Endometrium (tissue), 2 donors: ENCODE data around the gene TRPC3.

Experiments
- FAIRE-seq: peaks from 2 replicates; lab custom pipeline; 2012; peaks lifted over from hg19 to GRCh38; lab: Jason Lieb, UNC
- donor health status: control.
- donor health status: control.

Gene TRPC3

DNA sequence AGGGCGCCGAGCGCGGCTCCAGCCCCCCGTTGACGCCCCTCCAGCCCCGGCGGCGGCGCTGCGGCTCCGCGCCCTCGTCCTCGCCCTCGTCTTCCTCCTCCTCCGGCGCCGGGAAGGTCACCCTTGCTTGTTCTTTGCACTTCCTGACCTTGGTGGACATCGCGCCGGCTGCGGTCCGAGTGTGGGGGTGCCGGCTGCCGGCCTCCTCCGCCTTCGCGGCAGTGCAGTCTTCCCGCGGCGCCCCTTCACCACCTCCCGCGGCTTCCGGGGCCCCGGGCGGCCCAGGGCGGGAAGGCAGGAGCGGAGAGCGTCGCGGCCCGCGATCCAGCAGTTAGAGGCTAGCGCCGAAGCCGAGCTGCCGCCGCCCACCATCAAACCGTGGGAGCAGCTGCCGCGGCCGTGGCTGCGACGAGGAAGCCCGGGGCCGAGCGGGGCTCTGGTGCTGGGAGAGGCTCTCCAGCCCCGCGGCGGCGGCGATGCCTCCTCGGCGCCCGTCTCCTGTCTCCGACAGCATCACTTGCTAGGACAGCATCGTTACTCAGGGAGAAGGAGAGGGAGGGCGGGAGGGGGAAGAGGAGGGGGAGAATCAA lies at the start of gene TRPC3:
TRPC3 (minus strand) TSS at position 540 of the 590 bp plus-strand sequence; CDS start at position 160, 380 bp downstream.
- FAIRE-seq = no peak

DNA sequence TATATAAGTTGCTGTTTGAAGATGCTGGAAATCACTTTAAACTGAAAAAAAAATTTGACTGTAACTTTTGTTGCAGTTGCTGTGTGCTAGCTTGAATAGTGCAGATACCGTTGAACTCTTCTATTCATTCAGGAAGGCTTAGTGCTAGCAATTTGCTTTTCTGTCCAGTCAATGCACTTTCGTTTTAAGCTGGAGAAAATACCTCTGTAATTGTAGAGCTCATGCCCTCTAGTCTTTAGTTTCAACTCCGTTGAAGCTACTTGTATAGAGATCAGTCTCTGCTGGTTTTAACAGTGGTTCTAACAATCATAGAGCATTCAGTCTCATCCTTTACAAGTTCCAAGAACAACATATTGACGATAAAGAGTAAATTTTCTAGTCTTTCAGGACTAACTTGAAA lies 49.0 kb upstream of the TRPC3 start:
- no peak for FAIRE-seq

DNA sequence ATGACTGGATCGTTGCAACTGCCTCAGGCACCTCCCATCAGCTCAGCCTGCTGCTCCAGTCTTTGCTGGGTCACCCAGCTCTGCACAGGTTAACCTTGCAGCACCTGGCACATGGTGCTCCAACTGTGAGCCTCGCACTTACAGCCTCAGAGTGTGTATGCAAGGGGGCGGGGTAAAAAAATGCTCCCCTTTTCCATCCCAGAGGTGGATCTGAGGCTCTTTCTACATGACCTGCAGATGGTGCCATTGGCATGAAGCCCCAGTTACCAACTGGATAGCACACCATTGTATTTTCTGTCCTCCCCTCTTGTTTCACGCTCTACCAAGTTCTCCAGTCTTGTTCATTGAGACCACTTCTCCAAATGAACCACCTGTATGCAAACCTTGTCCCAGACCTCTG lies 46.2 kb upstream of the TRPC3 start:
- no peak for FAIRE-seq

DNA sequence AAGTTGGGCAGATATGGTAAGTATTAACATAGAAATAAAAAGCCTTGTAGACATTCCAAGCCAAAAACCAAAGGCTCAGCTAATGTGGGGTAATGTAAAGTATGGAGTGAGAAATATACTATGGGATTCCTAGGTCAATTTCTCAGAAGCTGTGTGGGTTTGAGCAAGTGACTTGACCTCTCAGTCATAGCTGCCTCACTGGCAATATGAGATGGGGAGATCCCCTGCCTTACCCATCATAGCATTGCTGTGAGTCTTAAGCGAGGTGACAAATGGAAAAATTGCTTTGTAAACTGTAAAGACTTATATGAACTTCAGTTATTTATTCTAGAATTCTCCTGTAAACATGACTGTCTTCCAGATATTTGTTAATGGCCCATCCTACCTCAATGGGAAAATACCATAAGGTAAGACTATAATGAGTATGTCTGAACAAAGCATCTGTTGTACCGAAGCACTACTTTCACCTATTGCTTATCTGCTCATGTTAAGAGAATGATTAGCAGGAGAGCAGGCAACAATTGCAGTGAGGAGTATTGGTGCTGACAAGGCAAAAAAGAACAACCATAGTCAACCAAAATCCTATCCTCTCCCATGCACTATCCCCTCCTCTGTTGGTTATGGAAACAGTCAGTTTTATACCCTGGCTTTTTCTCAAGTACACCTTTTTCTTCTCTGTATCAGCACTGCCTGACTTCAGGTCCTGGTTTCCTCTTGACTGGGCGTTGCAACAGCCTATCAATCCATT lies 44.1 kb upstream of the TRPC3 start:
- no peak for FAIRE-seq

DNA sequence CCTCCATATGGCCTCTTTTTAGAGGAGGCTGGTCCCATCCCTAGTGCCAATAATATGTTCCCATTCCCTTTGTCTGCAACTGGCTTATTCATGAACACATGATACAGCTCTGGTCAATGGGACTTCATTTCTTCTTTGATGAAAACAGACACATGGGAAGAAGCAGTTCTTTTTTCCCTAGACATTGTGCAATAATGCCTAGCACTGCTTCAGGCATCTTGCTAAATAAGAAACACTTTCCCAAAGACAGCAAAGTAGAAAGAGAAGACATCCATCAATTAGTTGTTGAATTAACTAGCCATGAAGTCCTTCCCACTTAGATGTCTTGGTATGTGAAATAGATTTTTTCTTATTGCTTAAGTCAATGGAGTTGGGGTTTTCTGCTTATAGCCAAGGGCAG lies 40.1 kb upstream of the TRPC3 start:
- FAIRE-seq = no peak

DNA sequence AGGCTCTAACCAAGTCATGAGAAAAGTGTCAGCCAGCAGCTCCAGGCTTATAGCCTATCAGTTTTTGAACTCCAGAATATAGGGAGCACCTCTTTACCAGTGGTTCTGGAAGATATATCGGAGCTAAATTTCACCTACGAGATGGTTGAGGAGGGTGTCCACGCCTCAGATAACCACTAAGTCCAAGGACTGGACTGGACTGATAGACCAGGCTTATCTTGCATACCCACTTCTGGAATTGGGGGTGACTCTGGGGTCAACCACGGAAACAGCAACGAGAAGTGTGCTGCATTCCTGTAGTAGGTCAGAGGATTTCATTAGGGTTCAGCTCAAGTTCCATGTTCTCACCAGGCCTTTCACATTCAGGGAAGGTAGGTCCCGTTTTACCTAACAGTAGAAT lies 38.6 kb upstream of the TRPC3 start:
- no peak for FAIRE-seq

DNA sequence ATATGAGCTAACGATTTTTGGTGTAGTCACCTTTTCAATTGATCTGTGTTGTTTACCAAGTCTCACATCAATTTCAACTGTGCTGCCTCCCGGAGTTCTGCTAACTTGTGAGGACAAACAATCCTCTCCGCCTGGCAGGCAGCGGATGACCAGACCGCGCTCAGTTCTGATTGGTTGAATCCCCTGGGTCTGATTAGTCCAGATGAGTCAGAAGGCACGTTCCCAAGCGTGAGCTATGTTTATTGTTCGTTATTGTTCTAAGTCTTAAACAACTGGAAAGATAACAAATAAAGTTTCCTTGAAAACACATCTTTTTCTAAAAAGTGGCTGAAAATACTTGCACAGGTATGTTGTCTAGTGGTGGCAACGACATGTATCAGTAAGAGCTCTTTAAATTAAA lies 37.9 kb upstream of the TRPC3 start:
- FAIRE-seq = no peak

DNA sequence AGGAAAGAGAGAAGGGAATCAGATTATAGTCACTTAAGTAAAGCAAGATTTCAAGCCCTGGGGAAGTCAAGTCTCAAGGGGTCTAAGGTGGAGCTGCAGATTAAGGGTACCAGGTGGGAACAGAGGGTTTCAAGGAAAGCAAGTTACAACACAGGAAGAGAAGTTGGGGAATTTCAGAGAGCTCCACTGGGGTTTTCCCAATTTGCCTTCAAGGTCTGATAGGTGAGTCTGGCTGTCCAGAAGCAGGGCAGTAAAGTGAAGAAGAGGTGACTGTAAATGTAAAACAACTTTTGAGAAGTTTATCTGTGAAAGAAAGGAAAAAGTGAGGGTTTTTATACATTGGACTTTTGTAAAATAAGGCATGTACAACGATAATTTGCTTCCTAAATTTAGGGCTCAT lies 37.1 kb upstream of the TRPC3 start:
- FAIRE-seq = no peak

DNA sequence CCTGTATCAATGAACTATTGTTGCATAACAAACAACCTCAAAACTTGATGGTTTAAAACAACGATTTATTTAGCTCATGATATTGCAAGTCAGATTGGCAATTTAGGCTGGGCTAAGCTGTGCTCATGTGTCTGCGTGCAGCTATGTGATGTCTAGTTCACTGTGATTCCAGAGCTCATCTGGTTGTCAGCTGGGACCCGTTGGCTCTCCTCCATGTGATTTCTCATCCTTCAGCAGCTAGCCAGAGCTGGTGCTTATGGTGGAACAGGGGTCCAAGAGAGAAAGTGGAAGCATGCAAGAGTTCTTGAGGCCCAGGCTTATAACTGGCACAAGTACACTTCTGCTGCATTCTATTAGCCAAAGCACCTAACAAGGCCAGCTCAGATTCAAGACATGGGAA lies 28.8 kb upstream of the TRPC3 start:
- no peak for FAIRE-seq

DNA sequence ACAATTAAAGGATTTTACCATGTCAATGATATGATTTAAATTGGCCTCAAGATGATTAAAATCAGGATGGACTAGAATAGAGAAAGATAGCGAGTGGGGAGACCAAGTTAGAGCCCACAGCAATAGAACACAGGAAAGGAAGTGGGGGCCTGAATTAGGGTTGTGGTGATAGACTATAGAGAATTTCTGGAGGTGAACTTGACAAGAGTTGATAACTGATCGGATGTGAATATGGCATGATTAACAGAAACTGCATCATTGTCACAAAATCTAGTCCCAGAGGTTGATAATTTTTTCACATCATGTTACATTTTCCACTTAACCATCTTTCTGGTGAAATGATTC lies 26.3 kb upstream of the TRPC3 start:
- no peak for FAIRE-seq

DNA sequence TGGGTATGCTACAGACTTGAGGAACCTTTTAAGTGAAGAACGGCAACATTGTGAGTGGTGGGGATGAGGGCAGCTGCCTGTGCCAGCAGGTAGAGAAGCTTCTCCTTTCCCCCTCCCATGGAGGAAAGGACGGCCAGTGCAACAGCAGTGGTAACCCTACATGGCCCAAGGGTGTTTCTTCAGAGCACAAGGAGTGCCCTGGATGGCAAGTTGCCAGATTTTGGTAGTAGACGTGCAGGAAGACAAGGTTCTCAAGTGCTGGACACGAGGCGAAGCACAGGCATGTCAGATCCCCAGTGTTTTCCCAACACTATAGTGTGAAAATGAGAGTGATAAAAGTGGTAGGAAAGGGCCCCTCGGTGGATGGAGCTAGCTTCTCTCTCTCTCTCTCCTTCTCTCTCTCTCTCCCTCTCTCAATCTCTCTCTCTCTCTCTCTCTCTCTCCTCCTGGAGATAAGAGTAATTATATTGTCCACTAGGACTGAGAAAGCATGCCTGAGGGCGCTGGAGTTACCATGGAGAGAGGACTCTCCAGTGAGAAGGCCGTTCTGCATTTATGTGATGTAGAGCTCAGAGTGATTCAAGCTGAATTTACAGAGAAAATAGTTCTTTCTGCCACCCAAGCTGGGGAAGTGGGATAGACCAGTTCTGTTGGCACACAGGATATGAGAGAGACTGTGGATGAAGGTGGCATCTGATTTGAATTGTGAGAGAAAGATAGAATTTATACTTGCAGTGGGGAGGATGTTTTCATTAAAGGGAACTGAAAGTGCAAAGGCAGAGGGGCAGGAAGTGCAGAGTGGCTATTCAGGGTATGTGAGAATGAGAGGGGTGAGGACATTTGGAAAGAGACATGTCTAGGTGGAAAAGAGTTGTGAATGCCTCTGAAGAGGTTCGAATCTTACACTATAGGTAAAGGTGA lies 25.7 kb upstream of the TRPC3 start:
- FAIRE-seq = no peak

DNA sequence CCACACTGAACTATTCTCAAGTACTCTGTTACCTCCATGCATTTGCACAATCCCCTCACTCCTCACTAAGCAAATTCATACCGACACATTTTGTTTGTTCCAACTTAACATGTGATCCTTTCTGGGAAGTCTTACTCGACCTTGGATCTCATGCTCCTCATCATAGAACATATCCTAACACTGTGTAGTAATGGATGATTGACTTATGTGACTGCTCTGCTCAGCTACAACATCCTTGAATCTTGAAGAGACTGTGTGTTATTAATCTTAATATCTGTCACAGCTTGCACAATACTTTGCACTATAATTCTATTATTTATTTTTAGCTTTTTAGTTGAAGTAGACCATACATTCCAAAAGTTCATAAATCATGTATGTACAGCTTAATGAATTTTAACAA lies 23.9 kb upstream of the TRPC3 start:
- FAIRE-seq = no peak

DNA sequence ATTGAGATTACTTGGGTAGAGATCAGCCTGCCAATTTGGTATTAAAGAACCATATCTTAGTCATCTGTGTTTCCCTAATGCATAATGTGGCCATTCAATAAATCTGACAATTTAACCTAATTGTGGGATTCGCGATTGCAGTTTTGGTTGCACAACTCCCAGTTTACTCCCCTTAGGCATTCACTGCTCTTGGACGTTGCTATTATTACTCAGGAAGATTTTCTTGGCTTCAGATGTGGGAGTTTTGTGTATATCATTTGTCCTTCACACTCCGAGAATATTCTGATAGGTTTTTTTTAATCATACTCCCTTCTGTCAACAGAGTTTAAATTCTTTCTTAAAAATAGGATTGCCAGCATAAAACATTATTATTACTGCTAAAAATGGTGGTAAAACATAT lies 22.0 kb upstream of the TRPC3 start:
- no peak for FAIRE-seq

DNA sequence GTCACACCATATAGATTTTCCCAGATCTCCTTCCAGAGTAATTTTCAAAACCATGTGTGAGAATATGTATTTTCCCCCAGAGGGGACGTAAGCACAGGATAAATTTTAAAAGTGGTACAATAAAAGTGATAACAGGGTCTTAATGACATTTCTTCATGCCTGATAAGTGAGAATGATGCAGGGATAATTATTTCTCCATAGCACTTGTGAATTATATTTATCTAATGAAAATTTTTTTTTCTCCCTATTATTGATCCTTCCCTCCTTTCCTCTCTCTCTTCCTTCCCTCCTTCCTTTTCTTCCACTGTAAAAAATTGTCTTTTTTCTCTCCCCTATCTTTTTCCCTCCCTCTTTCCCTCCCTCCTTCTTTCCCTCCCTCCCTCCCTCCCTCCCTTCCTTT lies 17.0 kb upstream of the TRPC3 start:
- no peak for FAIRE-seq

DNA sequence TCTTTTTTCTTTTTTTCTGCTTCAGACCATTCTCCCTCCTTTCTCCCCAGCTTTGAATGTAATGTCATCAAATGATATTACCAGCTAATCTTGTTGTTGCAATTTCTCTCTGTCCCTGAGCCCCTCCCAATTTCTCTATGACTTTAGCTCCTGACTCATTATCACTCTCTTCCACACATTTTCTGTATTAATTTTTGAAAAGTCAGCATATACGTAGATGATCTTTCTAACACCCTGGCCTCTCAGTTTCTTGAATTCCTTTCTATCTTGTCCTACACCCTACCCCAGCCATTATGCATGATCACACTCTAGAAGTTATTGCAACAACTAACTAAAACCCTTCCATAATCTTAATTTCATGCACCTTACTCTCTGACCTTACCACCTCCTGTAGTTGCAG lies 13.1 kb upstream of the TRPC3 start:
- no peak for FAIRE-seq

DNA sequence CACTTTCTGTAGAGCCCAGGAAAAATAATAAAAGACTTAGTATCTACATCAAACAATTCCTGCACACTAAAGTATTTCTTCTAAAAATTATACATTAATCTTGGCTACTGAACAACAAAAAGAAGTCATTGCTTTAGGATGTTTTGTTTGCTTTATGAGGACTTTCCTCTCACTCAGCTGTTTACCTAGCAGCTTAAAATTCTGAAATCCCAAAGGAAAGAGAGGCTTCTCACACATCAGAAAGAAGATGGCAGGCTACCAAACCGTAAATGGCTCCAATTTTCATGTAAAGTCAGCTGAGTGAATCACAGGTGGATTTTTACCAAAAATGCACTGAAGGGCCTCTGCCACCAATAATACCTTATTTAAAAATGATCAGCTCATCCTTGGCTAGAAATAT lies 9.0 kb upstream of the TRPC3 start:
- no peak for FAIRE-seq

DNA sequence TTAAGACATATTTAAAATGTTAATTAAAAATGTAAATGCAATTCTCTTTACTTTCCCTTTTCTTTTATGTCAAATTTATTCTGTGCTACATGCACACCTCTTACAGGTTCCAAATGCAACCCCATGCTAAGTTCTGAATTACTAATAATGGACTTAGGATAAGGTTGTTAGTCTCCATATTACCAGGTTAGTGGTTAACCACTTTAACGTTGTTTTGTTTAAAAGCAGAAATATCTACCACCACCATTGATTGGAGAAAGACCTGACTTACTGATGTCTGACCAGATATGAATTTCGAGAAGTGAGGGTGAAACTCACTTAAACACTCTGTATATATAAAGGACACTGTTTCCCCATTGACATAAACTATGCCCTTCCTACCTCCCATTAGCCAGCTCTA lies 6.9 kb upstream of the TRPC3 start:
- no peak for FAIRE-seq

DNA sequence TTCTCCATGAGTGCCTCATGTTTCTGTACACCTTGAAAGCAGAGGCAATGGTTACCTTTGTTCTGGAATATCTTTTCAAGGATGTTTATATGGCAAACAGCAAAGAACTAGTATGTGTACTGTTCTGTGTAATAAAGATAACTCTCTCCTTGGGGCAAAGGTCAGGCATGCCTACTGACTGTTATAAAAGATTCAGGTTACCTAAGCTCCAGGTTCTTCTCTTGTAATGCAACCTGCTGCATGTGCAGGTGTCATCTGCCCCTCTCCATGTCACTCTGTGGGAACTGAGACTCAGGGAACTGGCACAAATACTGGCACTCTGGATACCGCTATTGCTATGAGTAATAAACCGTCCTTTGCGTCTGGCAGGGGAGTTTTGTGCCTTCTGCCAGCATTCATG lies 5.4 kb upstream of the TRPC3 start:
- FAIRE-seq = no peak

DNA sequence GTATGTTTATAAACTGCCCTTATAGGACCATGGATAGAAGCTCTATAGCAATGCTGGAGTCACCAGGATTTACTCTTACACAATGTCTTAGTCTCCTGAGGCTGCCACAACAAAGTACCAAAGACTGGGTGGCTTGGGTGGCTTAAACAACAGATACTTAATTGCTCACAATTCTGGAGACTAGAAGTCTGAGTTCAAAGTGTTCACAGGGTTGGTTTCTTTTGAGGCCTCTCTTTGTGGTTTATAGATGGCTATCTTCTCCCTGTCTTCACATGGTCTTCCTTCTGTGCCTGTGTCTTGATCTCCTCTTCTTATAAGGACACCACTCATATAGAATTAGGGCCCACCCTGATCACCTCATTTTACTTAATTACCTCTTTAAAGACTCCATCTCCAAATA lies 2.0 kb upstream of the TRPC3 start:
- FAIRE-seq = no peak

DNA sequence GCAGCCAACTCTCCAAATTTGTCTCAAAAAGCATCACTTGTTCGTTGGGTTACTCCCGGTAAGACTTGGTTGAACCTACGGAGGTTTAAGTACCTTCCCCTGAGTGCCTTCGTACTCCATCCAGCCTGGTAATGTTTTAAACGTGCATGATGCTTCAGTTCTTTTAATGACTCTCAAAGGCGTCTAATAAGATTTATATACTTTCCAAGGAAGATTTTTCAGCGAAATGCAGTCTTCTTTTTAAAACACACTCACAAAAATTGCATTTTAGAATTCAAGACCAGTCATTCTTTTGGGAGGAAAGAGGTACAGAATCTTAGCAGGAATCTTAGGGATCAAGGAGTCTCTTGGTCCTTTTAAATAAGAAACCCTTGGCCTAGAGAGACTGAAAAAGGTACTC lies 430 bp upstream of the TRPC3 start:
- FAIRE-seq = no peak

DNA sequence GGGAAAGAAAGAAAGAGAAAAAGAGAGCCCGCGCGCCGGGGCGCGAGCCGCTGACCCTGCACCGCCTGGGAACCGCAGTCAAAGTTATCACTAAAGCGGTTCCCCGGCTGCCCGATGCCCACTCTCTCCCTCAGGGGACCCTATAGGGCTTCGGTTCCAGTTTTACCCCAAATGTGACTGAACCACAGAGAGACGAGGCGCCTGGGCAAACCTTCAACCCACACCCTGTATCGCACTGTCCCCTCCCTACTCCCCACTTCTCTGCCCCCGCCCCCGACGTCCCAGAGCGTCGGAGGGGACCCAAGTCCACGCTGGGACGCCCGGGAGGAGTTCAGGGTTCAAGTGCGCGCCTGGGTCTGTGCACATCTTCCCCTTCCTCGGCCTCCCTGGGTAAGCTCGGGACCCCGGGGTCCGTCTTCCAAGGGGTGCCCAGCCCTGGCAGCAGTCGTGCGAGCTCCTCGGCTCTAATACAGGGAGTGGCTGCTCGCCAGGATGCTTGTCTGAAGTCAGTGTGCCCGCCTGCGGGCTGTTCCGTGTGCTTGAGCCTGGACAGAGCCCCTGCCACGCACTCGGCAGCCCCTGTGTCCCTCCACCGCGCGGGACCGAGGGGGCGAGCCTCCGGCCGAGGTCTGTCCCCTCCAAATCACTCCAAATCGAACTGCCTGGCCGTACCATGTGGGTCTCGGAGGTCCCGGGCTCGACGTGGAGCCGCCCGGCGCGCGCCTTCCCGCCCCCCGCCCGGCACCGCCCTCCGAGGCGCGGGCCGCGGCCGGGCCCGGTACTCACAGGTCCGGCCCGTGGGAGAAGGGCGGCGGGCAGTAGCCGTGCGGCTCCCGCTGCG lies 960 bp downstream of the TRPC3 start:
- FAIRE-seq = no peak

DNA sequence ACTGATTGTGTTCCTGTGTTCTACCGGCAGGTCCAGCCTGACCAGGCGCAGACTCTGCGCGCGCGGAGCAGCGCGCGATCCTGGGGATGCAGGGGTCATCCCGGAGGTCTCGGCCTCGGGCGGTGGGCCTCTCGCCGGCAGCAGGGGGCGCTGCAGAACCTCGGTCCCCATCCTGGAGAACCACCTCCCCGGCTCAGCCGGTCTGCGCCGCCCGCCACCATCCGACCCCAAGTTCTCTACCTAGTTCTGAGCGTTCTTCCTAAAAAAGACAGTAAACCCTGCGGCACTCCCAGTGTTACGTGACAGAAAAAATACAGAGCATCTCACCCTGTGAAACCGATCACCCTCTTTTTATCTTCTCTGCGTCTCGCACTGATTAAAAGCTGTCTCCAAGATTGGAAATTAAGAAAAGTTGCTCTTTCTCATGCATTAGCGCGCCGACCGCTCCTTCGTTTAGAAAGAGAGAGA lies 1.6 kb downstream of the TRPC3 start:
- FAIRE-seq = no peak
